GM21528 (cell line): ENCODE data around the gene DPPA4.
"Not testable (repeated sequence)": the region's sequence is repeated elsewhere in the genome, so short reads cannot be mapped to it uniquely, and the experiment has no call there.

Experiments
- ATAC-seq: cut with Tn5 transposase; IDR thresholded peaks from one replicate; pipeline ENCODE4 v1.9.1; 2021; ENCODE audit warnings: mild to moderate bottlenecking, moderate library complexity; ENCODE audit not compliant: unreplicated experiment, low FRiP score

DPPA4 gene

GRCh38 chr3:109337393-109337792 is at the start of gene DPPA4:
Gene DPPA4 (minus strand): TSS chr3:109337546. CDS start chr3:109337517, 29 bp downstream.
- ATAC-seq, result no peak

- ATAC-seq, result no peak
These were observed 48.3 kb upstream of the DPPA4 start for GRCh38 chr3:109385442-109386318.

- ATAC-seq, result no peak
These were observed 46.8 kb upstream of the DPPA4 start for GRCh38 chr3:109384164-109384563.

GRCh38 chr3:109382588-109382987 is 45.2 kb upstream of the DPPA4 start:
- no peak for ATAC-seq

GRCh38 chr3:109375975-109376374 is 38.6 kb upstream of the DPPA4 start:
- no peak for ATAC-seq

- ATAC-seq, result not testable (repeated sequence)
These were observed 37.1 kb upstream of the DPPA4 start for GRCh38 chr3:109374434-109374833.

- ATAC-seq, result no peak
These were observed 36.6 kb upstream of the DPPA4 start for GRCh38 chr3:109373933-109374332.

- no peak for ATAC-seq
These were observed 35.3 kb upstream of the DPPA4 start for GRCh38 chr3:109372639-109373038.

- ATAC-seq, result no peak
These were observed 32.2 kb upstream of the DPPA4 start for GRCh38 chr3:109369510-109369909.

- ATAC-seq, result no peak
These were observed 26.7 kb upstream of the DPPA4 start for GRCh38 chr3:109364088-109364487.

GRCh38 chr3:109363634-109364033 is 26.3 kb upstream of the DPPA4 start:
- no peak for ATAC-seq

GRCh38 chr3:109362823-109363222 is 25.5 kb upstream of the DPPA4 start:
- ATAC-seq, result no peak

- not testable (repeated sequence) for ATAC-seq
These were observed 21.5 kb upstream of the DPPA4 start for GRCh38 chr3:109358809-109359208.

GRCh38 chr3:109356442-109357155 is 19.3 kb upstream of the DPPA4 start:
- ATAC-seq, result no peak

- ATAC-seq, result no peak
These were observed 18.5 kb upstream of the DPPA4 start for GRCh38 chr3:109355625-109356441.

- ATAC-seq, result no peak
These were observed 15.7 kb upstream of the DPPA4 start for GRCh38 chr3:109353057-109353456.

- no peak for ATAC-seq
These were observed 13.9 kb upstream of the DPPA4 start for GRCh38 chr3:109351231-109351630.

- ATAC-seq, result no peak
These were observed 9.5 kb upstream of the DPPA4 start for GRCh38 chr3:109346770-109347295.

- no peak for ATAC-seq
These were observed 8.8 kb upstream of the DPPA4 start for GRCh38 chr3:109346099-109346498.
